PC-9 (cell line): ENCODE data around the gene DCLK3. TPM values are rescaled to one million over a fixed set of nuclear protein-coding genes. Genes with fewer than 3 reads are reported as not detected.

Source experiments
- BruUV-seq: library from RNA; stranded (reverse); fragments of 400-500 nt; replicated peaks from 2 replicates; lab custom pipeline; 2021; lab: Mats Ljungman, UMichigan
- CTCF ChIA-PET: fragments of 300-600 bp; sonication (Branson Sonifier 250); formaldehyde crosslinking; loops from one replicate; lab custom pipeline; 2022; ENCODE audit warnings: antibody characterized with exemption; lab: Charles Lee
- POLR2A ChIA-PET: fragments of 300-600 bp; sonication (Branson Sonifier 250); formaldehyde crosslinking; loops from one replicate; lab custom pipeline; 2022; ENCODE audit warnings: antibody characterized with exemption; ENCODE audit not compliant: unreplicated experiment; lab: Charles Lee
- DNase-seq, 2 experiments: peaks; one replicate each; pipeline versions ENCODE4 v3.0.0 to v3.0.0-alpha.2; 2015 to 2022; ENCODE audit warnings: mixed read lengths in 1 of 2
- H2AFZ ChIP-seq: fragments of 200-600 bp; sonication (generic); 2 replicates; pipeline ENCODE4 v1.8.1; 2017; ENCODE audit warnings: antibody characterized with exemption
- H3F3A ChIP-seq: fragments of 200-600 bp; sonication (generic); 2 replicates; pipeline ENCODE4 v1.8.1; 2017; ENCODE audit warnings: antibody characterized with exemption, mild to moderate bottlenecking, low read depth; ENCODE audit not compliant: insufficient read depth
- H3K27ac ChIP-seq: fragments of 200-600 bp; sonication (generic); 2 replicates; pipeline ENCODE4 v1.6.1; 2016; ENCODE audit warnings: mixed run types
- H3K27me3 ChIP-seq: fragments of 200-600 bp; sonication (generic); 2 replicates; pipeline ENCODE4 v1.6.1; 2016; ENCODE audit warnings: low read depth, mixed run types; ENCODE audit not compliant: insufficient read depth
- H3K36me3 ChIP-seq: fragments of 200-600 bp; sonication (generic); 2 replicates; pipeline ENCODE4 v1.6.1; 2016; ENCODE audit warnings: low read depth, mixed run types
- H3K4me1 ChIP-seq: fragments of 200-600 bp; sonication (generic); replicated peaks from 2 replicates; pipeline ENCODE4 v1.6.1; 2016; ENCODE audit warnings: mixed run types; ENCODE audit not compliant: insufficient read depth
- H3K4me2 ChIP-seq: fragments of 200-600 bp; sonication (generic); 2 replicates; pipeline ENCODE4 v1.6.1; 2017; ENCODE audit warnings: mixed run types
- H3K4me3 ChIP-seq: fragments of 200-600 bp; sonication (generic); 2 replicates; pipeline ENCODE4 v1.6.1; 2016; ENCODE audit warnings: mixed run types
- H3K79me2 ChIP-seq: fragments of 200-600 bp; sonication (generic); 2 replicates; pipeline ENCODE4 v1.6.1; 2017; ENCODE audit warnings: low read depth, mixed run types
- H3K9me2 ChIP-seq: fragments of 200-600 bp; sonication (generic); 2 replicates; pipeline ENCODE4 v1.8.1; 2017; ENCODE audit warnings: mild to moderate bottlenecking; ENCODE audit not compliant: insufficient read depth
- H3K9me3 ChIP-seq: fragments of 200-600 bp; sonication (generic); 2 replicates; pipeline ENCODE4 v1.8.1; 2016; ENCODE audit warnings: low read depth; ENCODE audit not compliant: insufficient read depth
- H4K20me1 ChIP-seq: fragments of 200-600 bp; sonication (generic); 2 replicates; pipeline ENCODE4 v1.8.1; 2017; ENCODE audit not compliant: insufficient read depth
- EZH2 ChIP-seq: fragments of 200-600 bp; sonication (generic); IDR thresholded peaks from 2 replicates; pipeline ENCODE4 v1.8.0; 2017; ENCODE audit warnings: antibody characterized with exemption, low read depth
- intact Hi-C: fragments of 100-400 bp; cut with micrococcal nuclease; formaldehyde crosslinking; loops from one replicate; pipeline ENCODE4 v1.10.0; 2022; ENCODE audit not compliant: unreplicated experiment
- total RNA-seq: library from RNA; stranded (reverse); gene quantifications from 2 replicates; pipeline ENCODE4 v1.2.3, GENCODE V29; 2021
- TF ChIP-seq, protein P1 (sequence below): fragments of 200-600 bp; sonication (generic); conservative IDR thresholded peaks from 2 replicates; pipeline ENCODE4 v1.6.1; 2017; ENCODE audit warnings: mixed run types, antibody characterized with exemption, mild to moderate bottlenecking, moderate library complexity

Gene DCLK3
- total RNA-seq, 1 experiment from 2014 or later: not detected

DNA sequence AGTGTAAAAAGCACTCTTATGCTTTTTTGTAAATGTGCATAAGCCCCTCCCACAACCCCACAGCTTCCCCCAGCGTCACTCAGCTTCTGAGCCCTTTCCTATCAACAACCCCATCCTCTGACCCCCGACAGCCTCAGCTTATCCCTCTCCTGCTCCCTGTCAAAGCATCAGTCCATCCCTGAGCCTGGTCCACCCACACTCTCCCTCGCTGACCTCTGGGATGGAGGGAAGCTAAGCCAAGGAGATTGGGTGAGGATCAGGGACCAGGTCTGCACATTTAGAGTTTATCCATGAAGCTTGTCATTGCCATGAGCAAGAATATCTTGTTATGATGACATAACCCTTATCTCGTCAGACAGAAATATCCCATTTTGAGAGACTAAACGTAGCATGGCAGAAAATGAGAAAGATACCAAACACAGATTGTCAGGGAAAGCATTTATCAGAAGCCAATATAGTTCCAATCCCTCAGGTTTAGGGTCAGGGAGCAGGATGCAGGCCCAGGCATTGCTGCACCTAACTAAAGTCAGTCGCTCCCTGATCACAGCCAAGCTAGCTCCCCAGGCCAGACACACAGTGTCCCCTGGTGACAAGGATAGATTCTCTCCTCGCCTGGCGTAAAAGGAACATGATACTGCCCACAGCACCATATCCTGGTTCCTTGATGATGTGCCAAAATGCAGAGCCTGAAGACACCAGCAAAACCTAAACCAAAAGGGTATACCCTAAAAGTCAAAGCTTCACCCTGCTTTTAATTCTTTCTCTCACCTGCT lies 66.9 kb downstream of the DCLK3 start:
- ChIA-PET POLR2A (no interaction called here), CTCF (interaction anchor here (0.5 to 1.0 kb wide), 2 partner anchors 307 to 732 kb away, joined by 4 to 14 read pairs; no protein-coding TSS in a partner anchor)
- H2AFZ ChIP-seq: no peak overlapping the region
- no peak overlapping the region for H3K4me3 ChIP-seq
- H3K27me3 ChIP-seq: no peaks in the 10 kb centered on the region
- no peaks in the 10 kb centered on the region for H3K9me3 ChIP-seq
- intact Hi-C loops: loop anchor here (2.0 to 5.0 kb wide), 3 partner anchors 21 to 105 kb away; no protein-coding TSS in a partner anchor
- no peaks in the 10 kb centered on the region for H3K36me3 ChIP-seq
- H3K27ac ChIP-seq: no peak overlapping the region
- no TSS peak for BruUV-seq
- no peak for TF ChIP-seq EZH2
- TF ChIP-seq, protein P1, sequence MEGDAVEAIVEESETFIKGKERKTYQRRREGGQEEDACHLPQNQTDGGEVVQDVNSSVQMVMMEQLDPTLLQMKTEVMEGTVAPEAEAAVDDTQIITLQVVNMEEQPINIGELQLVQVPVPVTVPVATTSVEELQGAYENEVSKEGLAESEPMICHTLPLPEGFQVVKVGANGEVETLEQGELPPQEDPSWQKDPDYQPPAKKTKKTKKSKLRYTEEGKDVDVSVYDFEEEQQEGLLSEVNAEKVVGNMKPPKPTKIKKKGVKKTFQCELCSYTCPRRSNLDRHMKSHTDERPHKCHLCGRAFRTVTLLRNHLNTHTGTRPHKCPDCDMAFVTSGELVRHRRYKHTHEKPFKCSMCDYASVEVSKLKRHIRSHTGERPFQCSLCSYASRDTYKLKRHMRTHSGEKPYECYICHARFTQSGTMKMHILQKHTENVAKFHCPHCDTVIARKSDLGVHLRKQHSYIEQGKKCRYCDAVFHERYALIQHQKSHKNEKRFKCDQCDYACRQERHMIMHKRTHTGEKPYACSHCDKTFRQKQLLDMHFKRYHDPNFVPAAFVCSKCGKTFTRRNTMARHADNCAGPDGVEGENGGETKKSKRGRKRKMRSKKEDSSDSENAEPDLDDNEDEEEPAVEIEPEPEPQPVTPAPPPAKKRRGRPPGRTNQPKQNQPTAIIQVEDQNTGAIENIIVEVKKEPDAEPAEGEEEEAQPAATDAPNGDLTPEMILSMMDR: no peak
- H3K79me2 ChIP-seq: no peaks in the 10 kb centered on the region
- no peaks in the 10 kb centered on the region for H3K9me2 ChIP-seq
- peak overlapping the region; percentile 26; the same call in 1 of the 2 replicates for H3K4me2 ChIP-seq
- no peak for DNase-seq
- H3K4me1 ChIP-seq: peaks cover 18% of the 10 kb centered on the region
- H4K20me1 ChIP-seq: no peaks in the 10 kb centered on the region
- no peaks in the 10 kb centered on the region for H3F3A ChIP-seq

DNA sequence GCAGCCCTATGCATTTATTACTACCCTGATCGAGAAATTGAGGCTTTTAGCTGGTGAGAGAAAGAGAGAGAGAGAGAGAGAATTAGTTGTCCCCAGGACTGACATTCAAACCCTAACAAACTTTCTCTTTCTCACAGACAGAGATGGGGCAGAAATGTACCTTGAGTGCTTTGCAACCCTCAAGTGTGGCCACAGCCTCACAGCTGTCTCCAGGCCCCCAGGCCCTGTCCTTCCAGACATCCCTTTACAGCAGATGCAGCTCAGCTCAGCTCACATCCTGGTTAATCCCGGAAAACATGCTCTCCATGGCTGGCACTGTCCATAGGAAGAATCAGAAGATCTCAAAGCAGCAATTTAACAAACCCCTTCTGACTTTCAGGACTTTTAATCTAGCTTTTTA lies 67.6 kb downstream of the DCLK3 start:
- no peaks in the 10 kb centered on the region for H3K9me3 ChIP-seq
- no peak overlapping the region for H3K4me2 ChIP-seq
- no peak overlapping the region for H3K4me3 ChIP-seq
- H3K27ac ChIP-seq: no peak overlapping the region
- no peaks in the 10 kb centered on the region for H3K9me2 ChIP-seq
- ChIA-PET CTCF (no interaction called here), POLR2A (no interaction called here)
- H2AFZ ChIP-seq: no peak overlapping the region
- H3F3A ChIP-seq: no peaks in the 10 kb centered on the region
- BruUV-seq: no TSS peak
- TF ChIP-seq, protein P1: no peak
- TF ChIP-seq EZH2: no peak
- H3K36me3 ChIP-seq: no peaks in the 10 kb centered on the region
- intact Hi-C loops: loop anchor here (5.0 kb wide), 2 partner anchors 49 to 104 kb away; no protein-coding TSS in a partner anchor
- no peaks in the 10 kb centered on the region for H3K79me2 ChIP-seq
- no peak for DNase-seq
- H3K4me1 ChIP-seq: peaks cover 18% of the 10 kb centered on the region
- H3K27me3 ChIP-seq: no peaks in the 10 kb centered on the region
- no peaks in the 10 kb centered on the region for H4K20me1 ChIP-seq

DNA sequence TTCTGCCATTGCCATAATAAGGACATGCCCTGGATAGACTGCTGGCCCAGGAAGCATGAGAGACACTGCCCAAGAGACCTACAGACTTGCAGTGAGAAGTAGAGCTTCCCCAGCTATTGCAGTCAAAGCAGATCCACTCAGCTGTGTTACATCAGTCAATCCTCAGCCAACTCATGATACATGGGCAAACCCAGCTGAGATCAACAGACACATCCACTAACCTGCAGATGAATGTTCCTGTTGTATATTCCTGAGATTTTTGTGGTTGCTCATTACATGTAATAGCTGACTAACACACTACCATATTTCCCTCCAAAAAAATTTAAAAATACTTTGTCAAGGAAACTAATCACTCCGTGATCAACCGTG lies 68.6 kb downstream of the DCLK3 start:
- H3K4me3 ChIP-seq: no peak overlapping the region
- intact Hi-C loops: loop anchor here (5.0 kb wide), 2 partner anchors 48 to 103 kb away; no protein-coding TSS in a partner anchor
- H3K79me2 ChIP-seq: no peaks in the 10 kb centered on the region
- DNase-seq: no peak
- TF ChIP-seq, protein P1: no peak
- TF ChIP-seq EZH2: no peak
- no peaks in the 10 kb centered on the region for H3K9me3 ChIP-seq
- H4K20me1 ChIP-seq: no peaks in the 10 kb centered on the region
- H3K4me1 ChIP-seq: peaks cover 13% of the 10 kb centered on the region
- no TSS peak for BruUV-seq
- no peaks in the 10 kb centered on the region for H3K9me2 ChIP-seq
- CTCF ChIA-PET: interaction anchor here (0.6 kb wide), 1 partner anchor 565 kb away, joined by 5 read pairs; no protein-coding TSS in a partner anchor
- no peaks in the 10 kb centered on the region for H3K36me3 ChIP-seq
- H3K27me3 ChIP-seq: no peaks in the 10 kb centered on the region
- POLR2A ChIA-PET: no interaction called here
- H3F3A ChIP-seq: no peaks in the 10 kb centered on the region
- no peak overlapping the region for H3K27ac ChIP-seq
- no peak overlapping the region for H2AFZ ChIP-seq
- no peak overlapping the region for H3K4me2 ChIP-seq
